Endometrial microvascular endothelial cells (primary cell): ENCODE measurements around the gene VPS41. TPM values are rescaled to one million over a fixed set of nuclear protein-coding genes. Genes with fewer than 3 reads are reported as not detected.

Source experiments
- in situ Hi-C: cut with HindIII; loops from 2 replicates; pipeline ENCODE4 v1.10.0; 2017; ENCODE audit warnings: low sequenced_read_pairs, low pct_unique_long_range_greater_than_20kb; ENCODE audit errors: inconsistent ontology term
- total RNA-seq: library from RNA; depleted of rRNA; stranded (reverse); fragments of >200 nt; gene quantifications from one replicate; pipeline ENCODE4 v1.2.3, GENCODE V29; 2015; ENCODE audit errors: inconsistent ontology term

The VPS41 gene
- total RNA-seq, 1 donor from 2014 or later: 35.6 TPM

DNA sequence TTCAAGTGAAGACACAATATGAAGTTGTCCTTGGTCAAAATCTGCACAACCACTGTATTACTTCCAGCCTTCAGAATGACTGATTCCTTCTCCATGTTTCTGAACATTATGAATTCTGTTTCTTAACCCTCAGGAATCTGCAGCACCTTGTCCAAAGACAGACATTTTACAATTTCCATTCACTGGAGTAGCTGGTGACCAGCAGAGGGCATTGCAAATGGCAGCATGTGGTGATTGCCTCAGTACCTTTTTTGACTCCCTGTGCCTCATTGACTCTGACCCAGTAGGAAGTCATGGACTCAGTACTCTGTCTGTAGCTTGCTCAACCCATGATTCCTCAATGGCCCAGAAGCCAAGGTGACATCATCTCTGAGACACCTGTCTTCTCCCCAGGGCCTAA, 879 bp upstream of the VPS41 start:
- in situ Hi-C loops: no loop called here

DNA sequence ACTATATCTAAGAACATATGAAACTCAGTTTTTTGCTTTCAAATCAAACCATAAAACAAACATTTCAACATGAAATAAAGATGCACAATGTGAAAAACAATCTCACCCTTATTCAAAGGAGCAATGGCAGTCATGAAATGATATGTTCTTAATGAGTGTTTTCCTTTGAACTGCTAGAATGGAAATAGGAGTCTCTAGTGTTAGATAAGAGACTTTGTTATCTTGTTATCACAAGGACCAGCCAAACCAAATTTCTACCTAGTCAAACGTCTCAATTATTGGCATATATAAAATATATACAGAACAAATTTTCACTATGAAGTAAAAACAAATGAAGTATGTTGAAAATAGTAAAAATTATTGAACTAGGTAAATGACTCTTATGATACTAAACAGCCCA, 1.2 kb downstream of the VPS41 start:
- in situ Hi-C loops: no loop called here

DNA sequence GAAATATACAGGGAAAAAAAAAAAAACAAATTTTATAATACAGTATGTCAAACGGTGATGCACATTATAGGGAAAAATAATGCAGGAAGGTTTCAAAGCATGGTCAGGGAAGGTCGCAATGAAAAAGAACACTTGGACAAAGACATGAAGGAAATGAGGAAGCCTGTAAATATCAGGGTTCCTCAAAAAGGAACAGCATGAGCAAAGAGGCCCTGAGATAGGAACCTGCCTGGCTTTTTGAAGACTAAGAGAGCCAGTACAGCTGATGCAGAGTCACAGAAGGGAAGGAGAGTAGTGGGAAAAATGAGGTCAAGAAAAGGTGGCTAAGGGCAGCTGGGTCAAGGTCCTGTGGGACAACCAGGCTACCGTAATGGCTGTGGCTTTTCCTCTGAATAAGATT, 1.9 kb downstream of the VPS41 start:
- in situ Hi-C loops: no loop called here

DNA sequence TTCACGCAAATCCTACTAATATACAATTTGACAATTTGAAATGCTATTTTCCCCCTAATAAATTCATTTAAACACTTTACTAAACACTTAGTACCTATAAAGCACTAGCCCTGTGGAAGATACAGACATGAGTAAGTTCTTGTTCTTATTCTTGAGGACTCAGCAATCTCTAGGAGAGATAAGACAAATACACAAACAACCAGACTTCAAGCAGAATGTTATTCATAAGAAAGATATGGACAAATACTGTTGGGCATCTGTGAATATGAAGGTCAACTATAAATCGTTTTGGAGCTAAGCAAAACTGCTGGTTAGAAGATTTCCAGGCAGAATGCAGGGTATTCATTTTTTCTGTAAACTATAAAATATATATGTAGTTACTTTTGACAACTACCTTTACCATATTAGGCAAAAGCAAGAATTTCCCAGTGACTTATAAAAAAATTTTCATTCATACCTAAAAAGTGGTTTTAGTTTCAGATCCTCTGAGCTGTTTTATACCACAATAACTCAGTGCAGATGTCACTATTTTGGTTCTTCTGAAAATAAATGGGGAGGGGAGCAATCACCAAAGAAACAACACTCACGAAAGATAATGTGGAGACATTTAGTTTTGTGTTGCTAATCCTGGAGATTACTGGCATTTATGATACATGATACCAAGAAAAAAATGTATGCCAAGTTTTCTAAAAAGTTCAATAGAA, 3.8 kb downstream of the VPS41 start:
- in situ Hi-C loops: no loop called here

DNA sequence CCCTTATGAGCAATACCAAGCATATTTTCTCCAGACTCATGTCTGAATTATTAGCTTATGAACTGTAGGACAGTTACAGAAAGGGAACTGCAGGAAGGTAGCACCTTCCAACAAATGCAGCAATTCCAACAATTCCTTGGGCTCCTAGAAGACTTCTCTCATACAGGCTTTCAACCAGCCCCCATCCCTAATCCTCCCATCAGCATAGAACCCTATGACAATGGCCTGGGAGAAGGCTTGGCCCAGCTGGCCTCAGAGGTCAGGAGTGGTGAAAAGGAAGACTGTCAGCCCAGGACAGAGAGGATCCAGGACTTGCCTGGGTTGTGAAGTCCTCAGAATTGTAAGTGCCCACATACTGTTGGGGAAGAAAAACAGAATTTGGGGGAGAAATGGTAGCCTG, 5.9 kb downstream of the VPS41 start:
- in situ Hi-C loops: no loop called here

DNA sequence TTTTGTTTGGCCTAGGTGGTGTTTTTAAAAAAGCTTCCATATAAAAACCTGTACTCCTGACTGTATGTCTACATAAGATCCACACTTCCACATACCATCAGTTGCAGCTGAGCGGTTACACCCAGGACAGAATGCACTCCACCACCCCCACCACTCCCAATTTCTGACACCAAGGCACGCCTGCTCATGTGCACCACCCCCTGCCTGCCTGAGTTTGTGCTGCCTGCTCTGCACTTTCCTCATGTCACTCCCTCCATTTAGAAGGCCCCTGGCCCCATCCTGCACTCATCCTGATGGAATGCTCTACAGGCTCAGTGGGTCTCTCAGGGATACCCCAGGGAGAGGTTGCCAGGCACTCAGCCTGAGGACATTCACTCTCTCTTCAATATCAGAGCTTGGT, 6.5 kb downstream of the VPS41 start:
- in situ Hi-C loops: no loop called here

DNA sequence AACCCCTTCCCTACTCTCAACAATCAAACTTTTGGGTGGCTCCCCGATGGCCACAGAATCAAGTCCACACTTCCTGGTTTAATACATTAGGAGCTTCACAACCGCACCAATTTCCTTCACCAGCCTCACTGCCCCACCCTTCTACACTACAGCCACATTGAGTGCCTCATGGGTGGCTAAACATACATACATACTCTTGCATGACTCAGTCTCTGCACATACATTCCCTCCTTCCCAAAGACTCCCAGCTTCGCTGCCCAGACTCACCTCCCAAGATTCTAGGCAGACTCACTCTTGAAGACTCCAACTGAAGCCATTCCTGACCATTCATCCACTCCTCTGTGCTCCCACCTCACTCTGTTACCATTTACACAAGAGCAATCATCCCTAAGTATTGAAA, 15.9 kb downstream of the VPS41 start:
- in situ Hi-C loops: no loop called here

DNA sequence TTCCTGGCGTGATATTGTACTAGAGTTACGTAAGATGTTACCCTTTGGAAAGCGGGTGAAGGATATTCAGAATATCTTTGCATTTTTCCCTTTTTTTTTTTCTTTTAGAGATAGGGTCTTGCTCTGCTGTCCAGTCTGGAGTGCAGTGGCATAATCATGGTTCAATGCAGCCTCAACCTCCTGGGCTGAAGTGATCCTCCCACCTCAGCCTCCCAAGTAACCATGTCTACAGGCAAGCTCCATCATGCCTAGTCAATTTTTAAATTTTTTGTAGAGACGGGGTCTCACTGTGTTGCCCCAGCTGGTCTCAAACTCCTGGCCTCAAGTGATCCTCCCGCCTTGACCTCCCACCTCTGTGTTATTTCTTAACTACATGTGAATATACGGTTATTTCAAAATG, 18.4 kb downstream of the VPS41 start:
- in situ Hi-C loops: no loop called here

DNA sequence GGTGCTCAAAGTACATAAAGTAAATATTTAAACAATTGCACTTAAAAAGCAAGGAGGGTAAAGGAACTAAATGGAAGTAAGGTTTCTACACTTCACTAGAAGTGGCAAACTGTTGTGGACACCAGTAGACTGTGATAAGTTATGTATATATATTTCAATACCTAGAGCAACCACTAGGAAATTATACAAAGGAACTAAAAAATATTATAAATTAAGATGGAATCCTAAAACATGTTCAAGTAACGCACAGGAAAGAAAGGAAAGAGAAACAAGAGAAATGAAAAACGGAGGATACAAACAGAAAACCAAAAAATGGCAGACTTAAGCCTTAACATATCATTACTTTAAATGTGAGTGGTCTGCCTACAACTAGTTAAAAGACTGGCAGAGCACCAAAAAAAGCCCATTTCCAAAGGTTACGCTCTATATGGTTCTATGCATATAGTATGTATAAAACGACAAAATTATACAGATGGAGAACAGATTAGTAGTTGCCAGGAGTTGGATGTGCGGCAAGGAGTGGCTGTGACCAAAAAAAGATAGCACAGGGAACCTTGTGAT, 19.0 kb downstream of the VPS41 start:
- in situ Hi-C loops: no loop called here

DNA sequence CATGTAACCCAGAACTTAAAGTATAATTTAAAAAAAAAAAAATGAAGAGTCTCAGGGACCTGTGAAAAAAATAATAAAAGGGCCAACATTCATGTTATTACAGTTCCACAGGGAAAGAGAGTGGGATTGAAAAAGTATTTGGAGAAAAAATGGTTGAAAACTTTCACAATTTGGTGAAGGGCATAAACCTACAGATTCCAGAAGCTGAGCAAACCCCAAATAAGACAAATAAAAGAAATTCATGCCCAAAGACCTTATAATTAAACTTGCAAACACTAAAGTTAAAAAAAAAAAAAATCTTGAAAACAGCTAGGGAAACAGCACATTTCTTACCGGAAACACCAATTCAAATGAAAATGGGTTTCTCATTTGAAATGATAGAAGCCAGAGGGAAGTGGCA, 19.9 kb downstream of the VPS41 start:
- in situ Hi-C loops: no loop called here

DNA sequence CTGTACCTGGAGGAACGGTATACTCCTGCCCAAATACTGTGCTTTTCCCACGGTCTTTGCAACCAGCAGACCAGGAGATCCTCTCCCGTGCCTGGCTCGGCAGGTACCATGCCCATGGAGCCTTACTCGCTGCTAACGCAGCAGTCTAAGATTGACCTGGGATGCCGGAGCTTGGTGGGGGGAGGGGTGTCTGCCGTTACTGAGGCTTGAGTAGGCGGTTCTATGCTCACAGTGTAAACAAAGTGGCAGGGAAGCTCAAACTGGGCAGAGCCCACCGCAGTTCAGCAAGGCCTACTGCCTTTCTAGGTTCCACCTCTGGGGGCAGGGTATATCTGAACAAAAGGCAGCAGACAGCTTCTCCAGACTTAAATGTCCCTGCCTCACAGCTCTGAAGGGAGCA, 22.7 kb downstream of the VPS41 start:
- in situ Hi-C loops: no loop called here

DNA sequence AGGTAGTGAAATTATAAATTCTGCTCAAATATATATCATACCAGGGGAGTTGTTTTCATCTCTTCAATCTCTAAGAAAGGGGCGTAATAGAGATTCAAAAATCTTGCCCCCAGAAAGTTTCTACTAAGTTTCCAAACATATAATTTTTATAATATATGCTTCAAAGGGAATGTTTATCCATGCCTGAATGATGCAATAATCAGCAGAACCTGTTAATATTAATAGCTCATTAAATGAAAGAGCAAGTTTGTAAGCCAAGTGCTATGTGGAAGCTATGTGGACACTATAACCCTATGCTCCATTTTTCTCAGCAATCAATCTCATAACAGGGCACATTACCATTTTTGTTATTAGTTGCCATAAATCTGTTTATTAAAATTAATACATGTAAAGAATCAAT, 25.3 kb downstream of the VPS41 start:
- in situ Hi-C loops: no loop called here

DNA sequence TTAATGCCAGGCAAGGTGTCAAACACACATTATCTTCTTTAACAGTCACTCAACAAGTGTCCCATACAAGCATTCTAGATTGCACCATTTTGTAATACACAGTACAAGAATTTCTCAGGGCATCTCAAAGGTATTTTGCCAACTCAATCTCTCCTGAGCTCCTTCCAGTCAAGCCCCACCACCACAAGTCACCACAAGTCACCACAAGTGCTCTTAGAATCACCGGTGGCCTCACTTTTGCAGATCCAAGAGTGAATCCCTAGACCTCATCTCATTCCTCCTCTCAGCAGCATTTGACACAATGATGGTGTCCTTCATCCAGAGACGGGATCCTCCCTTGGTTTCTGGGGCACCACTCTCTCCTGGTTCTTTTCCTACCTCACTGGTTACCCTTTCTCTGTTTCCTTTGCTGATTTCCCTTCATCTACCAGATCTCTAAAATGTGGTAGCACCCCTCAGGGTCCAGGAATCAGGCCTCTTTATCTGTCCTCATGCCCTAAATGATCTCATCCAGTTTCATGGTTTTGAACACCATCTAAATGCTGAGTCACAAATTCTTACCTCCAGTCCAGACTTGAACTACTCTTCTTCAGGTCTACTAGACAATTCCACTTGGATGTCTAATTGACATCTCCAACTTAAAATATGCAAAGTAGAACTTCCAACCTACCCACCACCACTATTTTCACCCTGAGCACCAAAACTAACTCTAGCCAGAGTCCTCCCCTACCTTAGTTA, 26.9 kb downstream of the VPS41 start:
- in situ Hi-C loops: no loop called here

DNA sequence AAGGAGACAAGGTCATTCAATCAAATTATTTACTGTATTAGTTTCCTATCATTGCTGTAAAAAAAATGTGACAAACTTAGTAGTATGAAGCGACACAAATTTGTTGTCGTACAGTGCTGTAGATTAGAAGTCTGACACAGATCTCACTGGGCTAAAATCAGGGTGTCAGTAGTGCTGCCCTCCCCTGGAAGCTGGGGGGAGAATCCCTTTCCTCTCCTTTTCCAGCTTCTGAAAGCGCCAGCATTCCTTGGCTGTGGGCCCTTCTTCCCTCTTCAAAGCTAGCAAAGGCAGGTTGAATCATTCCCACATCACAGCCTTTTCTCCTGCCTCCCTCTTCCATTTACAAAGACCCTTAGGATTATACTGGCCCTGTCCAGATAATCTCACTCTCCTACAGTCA, 28.0 kb downstream of the VPS41 start:
- in situ Hi-C loops: no loop called here

DNA sequence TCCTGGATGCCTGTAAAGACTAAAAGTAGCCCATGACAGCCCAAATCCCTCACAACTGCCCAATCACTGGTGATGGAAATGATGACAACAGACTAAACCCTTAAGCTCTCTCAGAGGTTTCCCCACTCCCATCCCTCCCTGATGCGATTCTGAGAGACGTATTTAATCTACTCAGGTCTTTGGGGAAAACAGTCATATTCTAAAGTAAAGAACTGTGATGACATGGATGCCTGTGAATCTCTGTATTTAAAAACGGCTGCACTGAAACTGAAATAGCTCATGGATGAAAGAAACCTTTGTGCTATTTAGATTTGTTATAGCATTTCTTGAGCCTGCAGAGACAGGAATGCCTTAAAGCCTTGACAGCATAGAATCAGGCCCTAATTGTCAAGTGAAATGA, 28.5 kb downstream of the VPS41 start:
- in situ Hi-C loops: no loop called here

DNA sequence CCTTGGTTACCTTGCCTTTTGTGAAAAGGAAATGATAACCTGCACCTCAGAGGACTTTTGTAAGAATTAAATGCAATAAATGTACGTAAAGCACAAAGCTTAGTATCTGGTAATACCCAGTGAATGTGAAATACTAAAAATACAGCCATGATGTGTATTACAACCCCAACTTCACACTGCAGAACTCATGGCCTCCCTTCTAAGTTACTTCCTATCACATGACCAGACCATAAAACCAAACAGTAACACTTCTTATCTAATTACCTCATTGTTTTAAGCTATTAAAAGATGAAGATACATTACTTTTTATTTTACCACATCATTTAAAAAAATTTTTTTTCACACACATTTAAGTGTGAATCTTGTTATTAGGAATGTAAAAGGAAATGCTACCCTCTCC, 29.0 kb downstream of the VPS41 start:
- in situ Hi-C loops: no loop called here

DNA sequence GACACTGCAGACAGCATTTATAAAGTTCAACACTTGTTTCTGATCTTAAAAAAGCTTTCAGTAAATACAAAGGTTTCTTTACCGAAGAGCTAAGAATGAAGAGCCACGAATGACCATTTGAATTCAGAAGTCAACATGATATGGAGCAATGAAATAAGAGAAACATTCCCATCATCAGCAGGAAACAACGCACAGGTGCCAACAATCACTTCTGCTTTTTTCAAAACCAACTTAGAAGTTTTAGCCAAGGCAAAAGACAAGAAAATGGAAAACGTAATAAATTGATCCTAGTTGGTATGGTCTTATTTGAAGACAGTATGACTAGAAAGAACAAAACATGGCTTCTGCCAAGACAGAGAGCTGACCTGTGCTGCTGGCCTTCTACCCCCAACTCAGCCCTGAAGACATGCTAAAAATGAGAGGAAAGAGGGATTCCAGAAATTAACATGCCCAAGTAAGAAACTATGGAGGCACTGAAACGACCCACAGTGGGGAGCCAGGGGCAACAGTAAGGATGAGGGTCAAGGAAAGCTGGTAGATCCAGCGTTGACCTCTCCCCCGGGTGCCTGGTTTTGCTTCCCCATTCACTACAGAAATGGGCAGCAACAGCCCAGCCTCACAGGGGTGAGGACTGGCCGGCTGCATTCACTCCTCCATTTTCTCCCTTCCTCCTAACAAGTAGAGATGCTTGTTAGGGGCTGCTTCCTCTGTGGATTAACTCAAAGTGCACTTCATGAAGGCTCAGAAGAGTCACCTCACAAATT, 30.1 kb downstream of the VPS41 start:
- in situ Hi-C loops: no loop called here

DNA sequence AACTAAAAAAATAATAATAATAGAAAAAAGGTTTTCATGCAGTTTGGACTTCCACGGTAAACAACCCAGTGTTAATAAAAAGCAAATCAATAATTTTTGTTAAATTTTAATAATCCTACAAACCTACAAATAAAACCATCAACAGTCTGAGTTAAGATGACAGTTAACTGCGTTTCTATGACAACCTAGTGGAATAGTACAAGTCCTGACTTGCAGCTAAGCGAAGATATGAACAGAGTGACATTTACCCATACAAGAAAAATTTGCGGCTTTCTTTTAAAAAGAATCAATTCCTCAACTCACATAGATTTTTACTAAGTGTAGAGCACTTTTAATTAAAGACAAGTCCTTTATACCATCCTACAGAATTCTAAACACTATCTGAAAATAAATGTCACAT, 35.6 kb downstream of the VPS41 start:
- in situ Hi-C loops: no loop called here

DNA sequence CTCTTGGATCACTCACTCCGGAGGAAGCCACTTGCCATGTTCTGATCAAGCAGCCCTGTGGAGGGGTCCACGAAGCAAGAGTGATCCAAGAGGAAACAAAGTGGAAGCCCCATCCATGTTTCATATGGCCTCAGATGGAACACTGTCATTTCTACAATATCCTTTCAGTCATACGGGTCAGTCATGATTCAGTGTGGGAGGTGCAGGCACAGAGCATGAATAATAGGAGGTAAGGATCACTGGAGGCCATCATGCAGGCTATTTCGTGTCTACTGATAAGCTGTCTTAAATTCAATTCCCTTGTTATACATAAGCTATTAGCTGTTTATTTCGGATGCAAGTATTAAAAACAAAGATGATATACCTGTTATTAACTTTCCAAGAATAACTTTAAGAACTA, 36.8 kb downstream of the VPS41 start:
- in situ Hi-C loops: no loop called here

DNA sequence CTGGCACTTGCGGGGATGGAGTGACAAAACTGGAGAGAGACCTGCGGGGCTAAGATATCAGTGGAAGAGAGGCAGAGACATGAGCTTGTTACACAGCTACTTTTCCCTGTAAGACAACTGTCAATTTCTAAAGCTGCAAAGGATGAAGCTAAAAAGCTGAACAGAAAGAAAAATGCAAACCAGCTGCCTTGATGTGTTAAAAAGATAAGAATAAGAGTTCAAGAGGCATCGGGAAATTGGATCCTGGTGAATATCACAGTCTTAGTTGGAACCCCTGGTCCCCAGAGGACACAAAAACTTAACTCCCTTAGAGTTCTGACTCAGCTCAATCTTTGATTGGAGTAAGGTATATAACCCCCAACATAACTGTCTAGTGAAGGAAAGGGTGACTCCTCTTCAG, 38.8 kb downstream of the VPS41 start:
- in situ Hi-C loops: no loop called here
